CD4-positive, alpha-beta T cell treated with Interferon gamma for 1 hour (primary cell): ENCODE results near the gene CACNA1C.

Source experiments
- DNase-seq: peaks from one replicate; pipeline ENCODE4 v3.0.0-alpha.2; 2020

Gene CACNA1C

DNA sequence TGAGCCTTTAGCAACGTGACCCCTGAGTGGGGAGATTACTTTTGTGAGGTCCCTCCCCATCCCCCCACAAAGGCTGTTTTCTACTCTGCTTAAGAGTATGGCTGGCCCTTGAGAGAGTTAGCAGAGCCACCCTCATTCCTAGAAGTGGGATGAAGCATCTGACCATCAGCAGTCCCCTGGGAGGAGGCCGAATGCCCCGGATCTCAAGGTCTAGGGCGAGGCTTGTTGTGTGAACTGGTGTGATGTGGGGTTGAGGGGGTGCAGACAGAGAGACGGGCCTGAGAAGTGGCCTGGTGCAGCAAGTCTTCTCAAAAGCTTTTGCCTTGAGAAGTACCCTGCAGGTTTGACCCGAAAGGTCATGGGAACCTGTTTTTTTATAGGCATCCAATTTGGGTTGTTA lies 589.0 kb downstream of the CACNA1C start:
- no peak for DNase-seq

DNA sequence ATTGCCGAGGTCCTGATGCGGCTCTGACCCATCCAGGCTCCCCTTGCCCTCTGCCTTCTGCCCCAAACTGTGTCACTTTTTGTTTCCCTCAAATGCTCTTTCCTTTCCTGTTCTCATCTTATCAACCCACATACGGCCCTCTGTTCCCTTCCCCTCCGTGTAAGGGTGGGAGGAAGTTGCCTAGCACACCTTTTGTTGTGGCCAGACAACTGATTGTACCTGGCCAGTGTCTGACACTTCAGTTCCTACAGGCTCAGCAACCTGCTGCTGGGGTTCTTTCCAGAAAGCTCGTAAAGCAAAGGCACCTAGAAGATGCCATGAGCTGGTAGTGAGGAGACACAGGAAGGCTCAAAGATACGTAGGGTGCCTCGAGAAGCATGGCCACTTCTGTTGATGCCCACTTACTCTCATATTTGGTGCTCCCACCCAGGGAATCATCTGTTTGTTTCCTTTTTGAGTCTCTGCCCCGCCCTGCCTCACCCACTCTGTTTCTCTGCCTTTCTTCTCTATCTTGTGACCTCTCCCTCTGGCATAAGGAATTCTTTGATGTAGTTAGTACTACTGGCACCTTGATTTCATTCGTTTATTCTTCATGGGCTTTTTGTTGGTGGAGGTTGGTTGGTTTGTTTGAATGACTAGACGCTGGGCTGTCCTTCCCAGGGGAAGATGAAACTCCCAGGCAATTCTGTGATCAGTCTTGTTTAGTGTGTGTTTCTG lies 589.5 kb downstream of the CACNA1C start:
- no peak for DNase-seq

DNA sequence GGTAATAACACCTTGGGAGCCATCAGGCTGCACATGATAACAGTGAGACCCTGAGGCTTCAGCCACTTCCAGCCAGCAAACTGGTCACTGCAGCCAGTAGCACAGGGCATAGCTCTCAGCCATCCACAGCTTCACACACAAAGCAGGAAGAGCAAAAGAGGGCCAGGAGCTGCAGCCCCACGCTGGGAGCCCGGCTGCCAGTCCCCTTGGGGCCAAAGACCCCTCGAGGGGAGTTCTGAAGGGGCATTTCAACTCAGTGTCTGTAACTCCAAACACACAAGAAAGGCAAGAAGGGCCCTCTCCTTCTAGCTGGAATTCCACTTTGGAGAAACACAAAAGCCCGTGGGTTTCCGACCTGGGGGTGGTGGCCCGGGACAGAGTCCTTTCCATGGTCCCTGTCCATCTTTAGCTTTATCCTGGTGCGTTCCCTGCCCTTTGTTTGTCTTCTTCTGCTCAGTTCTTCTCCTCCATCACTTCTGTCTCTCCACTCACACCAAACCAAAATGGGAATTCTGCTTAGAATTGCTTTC lies 590.2 kb downstream of the CACNA1C start:
- no peak for DNase-seq

DNA sequence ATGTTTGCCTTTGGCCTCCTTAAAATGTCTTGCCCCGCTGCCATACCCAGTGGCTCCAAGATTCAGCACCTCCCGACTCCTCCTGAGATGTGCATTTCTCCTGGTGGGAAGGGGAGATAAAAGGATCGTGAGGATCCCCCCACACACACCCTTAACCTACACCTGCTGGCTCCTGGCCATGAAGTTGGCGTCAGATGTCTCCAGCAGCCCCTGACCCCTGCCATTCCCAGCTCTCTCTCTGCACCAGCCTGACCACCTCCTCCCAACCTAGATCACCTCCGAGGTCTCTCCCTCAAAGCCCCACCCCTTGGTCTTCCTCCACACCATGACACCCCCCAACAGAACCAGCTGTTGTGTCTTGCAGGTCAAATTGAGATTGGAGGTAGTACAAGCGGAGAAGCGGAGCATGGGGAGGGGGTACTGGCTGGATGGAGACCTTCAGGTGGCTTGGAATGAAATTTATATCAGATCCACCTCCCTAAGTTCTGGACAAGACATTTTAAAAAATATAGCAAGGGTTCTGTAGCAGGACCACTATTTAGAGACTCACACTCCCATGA lies 590.9 kb downstream of the CACNA1C start:
- DNase-seq = no peak

DNA sequence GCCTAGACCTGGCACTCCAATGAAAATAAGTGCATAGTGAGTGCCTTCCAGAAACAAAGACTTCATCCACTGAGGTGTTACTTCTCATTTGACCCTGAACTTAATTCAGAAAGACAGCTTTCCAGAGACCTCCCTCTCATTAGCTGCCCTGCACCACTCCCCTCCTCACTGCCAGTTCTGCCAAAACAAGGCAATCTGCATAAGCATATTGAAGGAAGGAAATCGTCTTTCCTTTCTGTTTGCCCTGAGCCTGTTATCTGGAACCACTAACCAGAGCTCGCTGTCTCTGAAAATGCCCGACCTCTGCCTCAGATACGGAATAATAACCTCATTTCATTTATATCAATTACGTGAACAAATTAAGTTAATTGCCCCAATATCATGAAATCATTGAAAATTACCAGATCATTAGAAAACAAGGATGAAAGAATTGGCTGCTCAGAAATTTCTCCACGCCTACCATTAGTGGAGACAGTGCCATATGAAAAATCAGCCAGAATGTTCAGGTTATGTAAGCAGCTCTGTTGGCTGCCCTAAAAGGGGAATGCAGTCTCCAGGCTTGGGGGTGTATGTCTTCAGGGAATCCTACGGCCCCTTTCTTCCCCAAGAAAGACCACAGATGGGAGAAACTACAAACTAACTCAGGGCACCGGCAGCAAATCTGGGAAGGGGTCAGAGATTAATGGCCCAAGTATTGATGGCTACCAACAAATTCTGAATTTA lies 592.1 kb downstream of the CACNA1C start:
- no peak for DNase-seq

DNA sequence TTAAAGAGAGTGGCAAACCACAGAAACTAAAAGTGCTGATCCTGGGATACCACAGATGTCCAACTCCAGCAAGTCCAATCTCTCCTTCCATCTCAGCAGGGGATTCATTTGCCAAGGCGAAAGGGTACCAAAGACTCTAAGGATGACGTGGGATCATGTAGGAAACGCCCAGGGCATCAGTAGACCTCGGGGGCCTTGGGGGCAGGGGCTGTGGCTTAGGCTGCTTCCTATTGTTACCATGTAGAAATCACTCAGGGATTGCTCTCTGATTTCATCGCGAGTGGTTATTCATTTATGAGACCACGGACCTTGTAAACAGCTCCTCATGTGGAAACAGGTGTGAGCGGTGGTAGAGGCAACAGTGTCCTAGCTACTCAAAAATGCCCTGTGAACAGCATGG lies 592.7 kb downstream of the CACNA1C start:
- DNase-seq = no peak

DNA sequence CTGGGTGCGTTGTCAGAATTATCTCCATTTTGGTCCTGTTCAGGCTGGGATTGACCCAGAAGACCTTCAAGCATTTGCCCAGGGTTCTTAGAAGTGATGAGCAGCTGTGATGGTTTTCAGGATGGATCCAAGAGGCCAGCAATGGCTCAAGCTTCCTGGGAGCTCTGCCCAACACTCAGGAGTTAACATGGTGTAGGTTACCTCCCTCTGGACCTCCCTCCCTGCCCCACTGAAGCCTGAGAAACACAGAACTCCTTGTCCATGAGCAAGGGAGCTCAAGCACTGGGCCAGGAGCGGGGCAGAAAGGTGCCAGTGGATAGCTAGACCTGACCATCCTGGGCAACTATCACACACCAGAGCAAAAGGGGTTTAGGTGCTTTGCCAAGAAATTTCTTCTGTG lies 593.6 kb downstream of the CACNA1C start:
- no peak for DNase-seq

DNA sequence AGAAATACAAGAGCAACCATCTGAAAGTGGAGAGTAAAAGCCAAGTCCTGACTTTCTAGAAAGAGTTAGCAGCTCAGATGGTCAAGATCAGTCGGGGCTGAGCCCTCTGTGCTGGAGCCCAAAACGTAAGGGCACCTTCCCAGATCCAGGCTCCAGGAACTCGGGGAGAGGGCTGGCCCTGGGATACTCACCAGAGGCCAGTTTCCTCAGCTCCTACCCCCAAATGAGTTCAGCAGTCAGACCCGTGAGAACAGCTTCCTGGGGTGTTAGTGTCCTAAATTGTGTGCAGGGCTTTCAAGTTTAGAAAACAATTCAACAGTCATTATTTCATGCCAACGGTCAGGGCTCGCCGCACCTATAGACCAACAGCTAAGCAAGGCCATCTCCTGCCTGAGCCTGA lies 594.4 kb downstream of the CACNA1C start:
- DNase-seq = no peak

DNA sequence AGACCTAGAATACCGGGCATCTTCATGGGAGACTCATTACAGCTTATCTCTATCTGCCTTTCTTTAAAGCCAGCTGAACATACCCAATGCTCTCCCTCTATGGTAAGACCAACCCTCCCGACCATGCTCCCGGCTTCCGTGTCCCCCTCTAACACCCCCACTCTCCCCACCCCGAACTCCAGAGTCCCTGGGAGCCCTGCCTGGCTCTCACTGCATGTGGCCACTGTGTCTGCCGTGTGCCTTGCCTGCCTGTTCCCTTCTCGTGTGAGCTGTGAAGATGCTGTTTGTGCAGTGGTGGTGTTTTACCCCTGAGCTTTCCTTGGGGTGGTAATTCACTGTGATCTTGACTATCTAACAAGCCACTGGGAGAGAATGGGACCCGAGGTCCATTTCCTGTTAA lies 595.6 kb downstream of the CACNA1C start:
- DNase-seq = no peak

DNA sequence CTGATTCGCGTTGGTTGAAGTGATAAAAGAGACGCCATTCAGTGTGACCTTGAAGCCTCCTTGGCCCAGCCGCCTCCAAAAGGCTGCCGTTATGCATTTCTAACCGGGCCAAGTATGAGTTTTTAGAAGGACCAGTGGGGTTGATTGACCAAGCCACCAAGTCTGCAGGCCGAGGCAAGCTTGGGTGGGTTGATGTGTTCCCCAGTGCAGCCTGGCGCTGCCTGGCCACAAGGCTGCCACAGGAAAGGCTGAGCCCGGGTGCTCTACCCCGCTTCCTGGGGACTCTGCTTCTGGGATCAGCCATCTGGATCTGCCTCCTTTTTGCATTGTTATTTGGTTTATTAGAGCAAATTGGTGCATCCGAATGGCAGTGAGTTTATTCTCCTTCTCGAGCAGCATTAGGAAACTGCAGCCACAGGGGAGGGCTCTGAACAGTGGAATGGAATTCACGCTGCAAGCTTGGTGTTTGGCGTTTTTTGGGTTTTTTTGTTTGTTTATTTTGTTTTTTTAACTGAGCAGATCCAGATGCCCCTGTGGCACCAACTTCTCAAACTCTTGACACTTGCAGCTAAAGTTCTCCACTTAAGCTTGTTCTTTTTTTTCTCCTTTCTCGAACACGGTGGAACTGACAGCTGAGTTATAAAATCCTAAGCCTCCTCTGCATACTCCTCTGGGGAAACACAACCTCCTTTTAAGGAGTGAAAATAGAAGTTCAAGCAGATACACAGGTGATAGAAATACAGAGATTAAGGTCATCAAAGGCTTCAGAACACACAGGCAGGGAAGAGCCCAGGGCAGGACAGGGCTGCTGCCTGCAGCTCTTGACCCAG lies 596.6 kb downstream of the CACNA1C start:
- DNase-seq = no peak

DNA sequence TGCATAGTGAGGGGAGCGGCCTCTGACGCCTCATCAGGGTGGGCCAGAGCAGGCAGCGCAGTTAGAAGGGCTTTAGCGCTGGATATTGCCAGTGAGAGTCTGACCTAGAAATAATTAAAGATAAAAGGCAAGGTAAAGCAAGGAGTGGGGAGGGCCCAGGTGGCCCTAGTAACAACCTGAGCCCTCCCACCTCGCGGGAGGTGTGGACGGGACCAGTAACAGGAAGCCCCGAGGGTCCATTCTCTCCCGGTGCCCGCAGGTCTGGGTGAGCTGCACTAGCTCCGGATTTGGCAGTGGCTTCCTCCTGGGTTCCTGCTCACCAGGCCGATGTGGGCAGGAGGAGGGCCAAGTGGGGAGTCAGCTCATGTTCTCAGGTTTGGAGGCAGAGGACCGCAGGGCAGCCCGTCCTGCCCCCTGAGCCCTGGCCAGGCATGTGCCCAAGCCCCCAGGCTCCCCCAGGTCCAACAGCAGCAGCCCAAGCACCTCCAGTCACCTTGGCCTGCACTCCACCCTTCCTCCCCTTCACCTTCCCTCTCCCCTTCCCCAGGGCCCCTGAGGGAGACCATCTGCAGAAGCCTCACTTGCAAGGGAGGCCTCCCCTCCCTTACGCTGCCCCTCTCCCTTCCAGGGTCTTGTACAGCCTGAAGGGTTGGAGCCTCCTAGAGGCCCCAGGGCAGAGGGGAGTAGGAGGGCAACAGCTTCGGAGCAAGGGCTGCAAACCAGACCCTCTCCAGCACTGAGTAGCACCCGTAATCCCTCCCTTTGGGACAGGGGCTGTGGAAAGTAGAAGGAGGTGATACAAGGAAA lies 597.7 kb downstream of the CACNA1C start:
- DNase-seq = no peak

DNA sequence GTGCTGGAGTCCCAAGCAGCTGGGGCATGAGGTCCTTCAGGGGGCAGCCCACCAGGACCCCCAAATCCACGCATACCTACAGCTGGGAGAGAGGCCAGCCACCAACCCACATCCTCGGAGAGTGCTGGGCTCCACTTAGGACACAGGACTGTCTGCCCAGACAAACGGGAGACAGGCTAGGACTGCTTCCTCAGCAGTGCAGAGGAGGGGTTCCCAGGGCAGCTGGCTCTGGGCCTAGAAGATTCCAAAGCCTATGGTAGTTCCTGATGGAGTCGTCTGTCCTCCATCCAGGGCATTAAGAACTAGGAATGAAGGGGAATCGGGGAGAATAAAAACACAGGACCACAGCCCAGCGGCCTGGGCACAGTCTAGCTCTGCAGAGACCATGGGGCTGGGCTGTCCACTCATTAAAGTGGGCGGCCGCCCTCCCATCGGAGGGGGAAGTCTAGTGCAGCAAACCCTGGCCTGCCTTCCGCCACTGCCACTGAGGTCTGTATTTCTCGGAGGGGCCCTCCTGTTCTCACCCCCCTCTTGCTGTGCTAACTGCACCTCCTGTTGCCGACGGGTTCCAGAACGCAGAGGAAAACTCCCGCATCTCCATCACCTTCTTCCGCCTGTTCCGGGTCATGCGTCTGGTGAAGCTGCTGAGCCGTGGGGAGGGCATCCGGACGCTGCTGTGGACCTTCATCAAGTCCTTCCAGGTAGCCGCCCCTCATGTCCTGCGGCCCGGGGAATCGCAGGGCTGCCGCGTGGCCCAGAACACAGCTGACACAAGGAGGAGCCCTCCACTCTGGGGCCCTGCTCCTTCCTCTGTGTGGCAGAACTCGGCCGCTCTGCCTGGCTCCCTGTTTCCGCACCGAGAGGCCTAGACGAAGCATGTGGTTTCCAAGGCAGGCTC lies 598.5 kb downstream of the CACNA1C start:
- no peak for DNase-seq

DNA sequence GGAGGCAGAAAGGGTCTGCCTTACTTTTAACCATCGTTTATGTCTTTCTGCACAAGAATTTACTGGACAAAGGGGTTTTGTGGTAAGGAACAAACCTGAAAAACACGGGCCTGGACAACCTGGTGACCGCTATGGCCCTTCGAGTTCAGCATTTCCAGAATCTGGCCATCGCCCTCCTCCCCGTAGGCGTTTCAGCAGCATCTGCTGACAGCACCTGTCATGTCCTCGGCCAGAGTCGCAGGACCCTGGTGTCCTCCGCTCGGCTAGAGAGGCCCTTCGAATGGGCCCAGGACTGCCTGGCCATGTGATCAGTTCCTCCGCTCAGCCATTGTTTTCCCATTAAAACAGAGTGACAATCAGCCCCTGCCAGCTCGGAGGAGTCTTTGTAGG lies 599.2 kb downstream of the CACNA1C start:
- DNase-seq = no peak

DNA sequence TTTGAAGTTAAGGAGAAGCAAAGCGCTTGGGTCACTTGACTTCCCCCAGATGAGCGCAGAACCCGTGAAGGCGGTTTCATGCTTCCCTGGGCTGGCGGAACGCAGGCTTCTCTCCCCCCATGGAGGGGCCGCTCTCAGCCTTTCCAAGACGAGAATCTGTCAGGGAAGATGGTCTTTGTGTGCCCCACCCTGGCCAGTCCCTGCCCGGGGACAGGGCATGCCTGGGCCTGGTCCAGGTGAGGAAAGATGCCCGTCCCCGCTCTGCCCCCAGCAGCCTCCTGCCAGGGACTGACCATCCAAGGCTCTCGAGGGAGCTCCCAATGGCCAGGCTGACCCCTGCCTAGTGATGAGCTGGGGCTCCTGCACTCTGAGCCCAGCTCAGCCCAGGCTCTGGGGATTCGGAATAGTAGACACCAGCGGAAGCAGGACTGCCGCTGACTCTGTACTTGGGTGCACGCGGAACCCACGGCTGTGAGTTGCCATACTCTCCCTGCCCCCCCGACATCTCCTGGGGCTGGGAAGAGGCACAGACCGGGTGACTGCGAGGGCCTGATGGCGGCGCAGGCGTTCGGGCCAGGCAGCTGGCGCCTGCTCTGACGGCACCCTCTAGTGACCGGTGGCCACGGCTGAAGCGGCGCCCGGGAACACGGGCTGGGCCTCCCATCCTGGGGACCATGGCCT lies 599.8 kb downstream of the CACNA1C start:
- no peak for DNase-seq

DNA sequence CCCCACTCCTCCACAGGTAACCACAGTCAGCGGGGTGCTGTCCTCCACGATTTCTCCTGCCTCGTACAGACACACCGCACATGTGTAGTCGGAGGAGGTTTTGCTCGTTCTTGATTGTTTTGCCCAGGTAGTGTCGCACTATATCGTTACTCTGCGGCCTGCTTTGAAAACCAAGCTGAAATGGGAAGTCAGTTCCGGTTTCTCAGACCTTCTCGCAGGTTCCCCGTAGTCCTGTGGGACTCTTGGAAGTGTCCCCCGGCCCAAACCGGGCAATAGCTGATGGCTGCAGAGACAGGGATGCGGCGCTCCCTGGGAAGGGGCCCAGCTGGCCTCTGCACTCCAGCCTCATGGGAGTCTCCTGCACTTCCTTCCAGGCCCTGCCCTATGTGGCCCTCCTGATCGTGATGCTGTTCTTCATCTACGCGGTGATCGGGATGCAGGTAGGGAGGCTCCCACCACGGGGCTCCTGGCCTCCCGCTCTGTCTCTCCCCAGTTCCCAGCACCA lies 600.7 kb downstream of the CACNA1C start:
- no peak for DNase-seq

DNA sequence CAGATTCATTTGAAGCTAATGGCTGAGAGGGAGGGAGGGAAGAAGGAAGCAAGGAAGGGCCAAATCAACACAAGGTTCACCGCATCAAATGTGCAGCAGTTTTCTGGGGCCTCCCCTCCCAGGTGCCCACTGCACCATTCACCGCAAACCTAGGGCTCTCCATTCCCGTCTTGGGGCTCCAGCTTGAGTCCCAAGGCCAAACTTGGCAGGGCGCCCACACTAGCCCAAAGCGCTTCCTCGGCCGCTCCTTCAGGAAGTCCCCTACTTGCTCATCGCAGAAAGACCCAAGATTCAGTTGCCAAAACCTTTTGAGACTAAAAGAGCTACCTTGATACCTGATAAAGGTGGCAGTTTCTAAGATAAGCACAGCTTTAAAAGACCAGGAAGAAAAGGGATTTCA lies 601.5 kb downstream of the CACNA1C start:
- no peak for DNase-seq

DNA sequence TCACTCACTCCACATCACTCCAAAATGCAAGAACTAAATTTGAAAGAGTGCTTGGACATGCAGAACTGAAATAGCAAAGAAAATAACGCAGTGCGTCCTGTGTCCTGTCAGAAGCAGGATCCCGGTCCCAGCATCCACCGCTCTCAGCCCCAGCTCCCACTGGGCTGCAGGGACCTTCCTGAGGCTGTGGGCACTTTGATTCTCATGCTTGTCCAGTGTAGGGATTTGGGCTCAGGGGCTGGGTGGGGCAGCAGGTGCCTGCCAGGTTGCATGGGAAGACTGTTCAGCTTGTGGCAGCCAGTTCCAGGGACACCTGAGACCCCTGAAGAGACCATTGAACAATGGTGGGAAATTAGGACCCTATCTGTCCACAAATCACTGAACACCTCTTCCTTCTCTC lies 602.0 kb downstream of the CACNA1C start:
- DNase-seq = no peak

DNA sequence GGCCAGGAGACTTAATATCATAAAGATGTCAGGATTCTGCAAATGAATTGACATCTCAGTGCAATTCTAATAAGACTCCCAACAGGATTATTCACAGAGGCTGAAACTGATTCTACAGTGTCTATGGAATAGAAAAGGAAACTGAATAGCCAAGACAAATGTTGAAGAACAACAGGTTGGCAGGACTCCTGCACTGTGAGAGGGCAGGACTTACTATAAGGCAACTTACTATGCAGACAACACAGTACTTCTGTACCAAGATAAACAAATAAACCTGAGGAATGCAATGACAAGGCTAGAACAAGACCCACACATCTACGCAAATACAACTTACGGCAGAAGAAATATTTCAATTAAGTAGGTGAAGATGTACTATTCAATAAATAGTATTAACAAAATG lies 609.7 kb downstream of the CACNA1C start:
- DNase-seq = no peak

DNA sequence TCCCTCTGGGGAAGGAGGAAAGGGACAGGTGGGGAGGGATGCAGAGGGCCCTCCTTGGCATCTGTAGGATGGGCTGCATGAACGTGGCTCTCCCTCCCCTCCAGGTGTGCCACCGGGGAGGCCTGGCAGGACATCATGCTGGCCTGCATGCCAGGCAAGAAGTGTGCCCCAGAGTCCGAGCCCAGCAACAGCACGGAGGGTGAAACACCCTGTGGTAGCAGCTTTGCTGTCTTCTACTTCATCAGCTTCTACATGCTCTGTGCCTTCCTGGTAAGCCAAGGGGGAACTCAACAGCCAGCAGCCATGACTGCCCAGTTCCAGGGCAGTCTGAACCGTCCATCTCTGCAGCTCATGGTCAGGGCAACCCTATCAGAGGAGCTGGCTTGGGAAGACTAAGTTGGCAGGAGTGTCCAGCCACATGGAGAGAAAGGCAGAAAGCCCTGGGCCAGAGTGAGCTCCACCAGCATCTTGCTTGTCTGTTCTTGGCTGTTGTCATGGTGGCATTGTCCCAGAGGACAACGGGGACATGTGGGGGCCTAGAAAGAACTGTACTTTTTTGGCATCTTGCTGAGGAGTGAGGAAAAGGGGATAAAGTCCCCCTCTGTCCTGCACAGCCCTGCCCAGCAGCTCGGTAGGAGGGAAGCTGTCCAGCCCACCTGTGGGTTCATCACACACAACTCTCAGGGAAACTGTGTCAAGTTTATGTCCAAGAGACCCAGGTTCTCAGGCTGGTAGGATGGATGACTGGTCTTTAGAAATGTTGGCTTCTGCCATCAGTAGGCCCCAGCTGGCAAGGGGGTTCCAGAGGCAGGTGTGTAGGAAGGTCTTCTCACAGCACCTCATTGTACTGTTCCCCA lies 612.2 kb downstream of the CACNA1C start:
- DNase-seq = no peak

DNA sequence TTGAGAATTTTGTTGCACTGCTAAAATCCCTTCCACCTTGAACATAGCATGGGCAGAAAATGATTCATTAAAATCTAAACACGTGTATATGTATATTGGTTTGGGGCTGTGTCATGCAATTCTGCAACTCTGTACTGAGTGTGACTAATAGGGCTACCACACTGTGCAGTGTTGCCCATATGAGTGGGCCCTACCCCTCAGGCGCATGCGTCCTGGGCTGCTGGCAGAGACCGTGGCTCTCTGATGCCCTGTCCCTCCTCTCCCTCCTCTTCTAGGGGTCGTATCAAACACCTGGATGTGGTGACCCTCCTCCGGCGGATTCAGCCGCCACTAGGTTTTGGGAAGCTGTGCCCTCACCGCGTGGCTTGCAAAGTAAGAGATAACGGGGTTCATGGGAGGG lies 613.6 kb downstream of the CACNA1C start:
- DNase-seq = no peak
